Measurements from ENCODE around the gene CDYL. TPM values are rescaled to one million over a fixed set of nuclear protein-coding genes. Genes with fewer than 3 reads are reported as not detected.

Gene CDYL
- total RNA-seq, 1 experiment from 2014 or later = 41.6 TPM

DNA sequence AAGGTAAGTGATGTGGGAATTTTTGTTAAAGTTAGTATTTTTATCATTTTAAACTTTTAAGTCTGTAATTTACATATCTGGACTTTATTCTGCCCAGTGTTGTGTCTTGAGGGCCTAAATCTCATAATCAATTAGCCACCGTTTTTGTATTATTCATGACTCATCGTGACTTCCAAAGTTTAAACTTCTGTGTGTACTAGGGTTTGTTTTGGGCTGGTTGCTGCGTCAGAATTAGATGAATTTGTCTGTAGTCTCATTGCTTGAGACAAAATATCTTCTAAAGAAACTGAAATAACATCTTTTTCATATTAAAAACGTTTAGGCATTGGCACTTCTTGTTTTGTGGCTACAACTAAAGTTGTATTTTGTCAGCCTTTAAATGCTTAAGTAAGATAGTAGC is 41.3 kb downstream of the CDYL start:
- no peak for DNase-seq
- Mint-ChIP-seq H3K27ac (ENCODE audit: unreplicated experiment) (no peak overlapping the region), H3K9me3 (ENCODE audit: unreplicated experiment) (no peaks in the 10 kb centered on the region), H3K4me1 (ENCODE audit: low read depth, unreplicated experiment) (peaks cover 5% of the 10 kb centered on the region), H3K27me3 (ENCODE audit: insufficient read depth, unreplicated experiment) (no peaks in the 10 kb centered on the region), H3K36me3 (ENCODE audit: insufficient read depth, unreplicated experiment) (no peaks in the 10 kb centered on the region), H3K4me3 (ENCODE audit: unreplicated experiment) (no peak overlapping the region)
- TF ChIP-seq, protein P1, sequence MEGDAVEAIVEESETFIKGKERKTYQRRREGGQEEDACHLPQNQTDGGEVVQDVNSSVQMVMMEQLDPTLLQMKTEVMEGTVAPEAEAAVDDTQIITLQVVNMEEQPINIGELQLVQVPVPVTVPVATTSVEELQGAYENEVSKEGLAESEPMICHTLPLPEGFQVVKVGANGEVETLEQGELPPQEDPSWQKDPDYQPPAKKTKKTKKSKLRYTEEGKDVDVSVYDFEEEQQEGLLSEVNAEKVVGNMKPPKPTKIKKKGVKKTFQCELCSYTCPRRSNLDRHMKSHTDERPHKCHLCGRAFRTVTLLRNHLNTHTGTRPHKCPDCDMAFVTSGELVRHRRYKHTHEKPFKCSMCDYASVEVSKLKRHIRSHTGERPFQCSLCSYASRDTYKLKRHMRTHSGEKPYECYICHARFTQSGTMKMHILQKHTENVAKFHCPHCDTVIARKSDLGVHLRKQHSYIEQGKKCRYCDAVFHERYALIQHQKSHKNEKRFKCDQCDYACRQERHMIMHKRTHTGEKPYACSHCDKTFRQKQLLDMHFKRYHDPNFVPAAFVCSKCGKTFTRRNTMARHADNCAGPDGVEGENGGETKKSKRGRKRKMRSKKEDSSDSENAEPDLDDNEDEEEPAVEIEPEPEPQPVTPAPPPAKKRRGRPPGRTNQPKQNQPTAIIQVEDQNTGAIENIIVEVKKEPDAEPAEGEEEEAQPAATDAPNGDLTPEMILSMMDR (IDR thresholded peaks at IDR 0.05; ENCODE audit: insufficient read depth in 1 of 2, low read depth in 1 of 2, low read length in 1 of 2, severe bottlenecking in 1 of 2, unreplicated experiment in 1 of 2) = no peak
- no peak overlapping the region for H3K4me3 ChIP-seq (ENCODE audit: low read depth, low read length)
- H3K4me1 ChIP-seq = no peaks in the 10 kb centered on the region; the same call in 1 of the 2 replicates
- ChIA-PET POLR2A (no interaction called here), CTCF (interaction anchor here (0.6 to 0.8 kb wide), 2 partner anchors 13 to 339 kb away, joined by 3 to 5 read pairs; no protein-coding TSS in a partner anchor)
- no TSS peak for BruUV-seq (replicated peaks)
- intact Hi-C loops (cut with micrococcal nuclease; ENCODE audit: unreplicated experiment) = no loop called here
- no peaks in the 10 kb centered on the region for H3K36me3 ChIP-seq (ENCODE audit: control insufficient read depth, insufficient read depth, low read length)
- no peaks in the 10 kb centered on the region for H3K27me3 ChIP-seq (replicated peaks; ENCODE audit: control insufficient read depth, insufficient read depth, low read length)
- H3K9me3 ChIP-seq = no peaks in the 10 kb centered on the region

DNA sequence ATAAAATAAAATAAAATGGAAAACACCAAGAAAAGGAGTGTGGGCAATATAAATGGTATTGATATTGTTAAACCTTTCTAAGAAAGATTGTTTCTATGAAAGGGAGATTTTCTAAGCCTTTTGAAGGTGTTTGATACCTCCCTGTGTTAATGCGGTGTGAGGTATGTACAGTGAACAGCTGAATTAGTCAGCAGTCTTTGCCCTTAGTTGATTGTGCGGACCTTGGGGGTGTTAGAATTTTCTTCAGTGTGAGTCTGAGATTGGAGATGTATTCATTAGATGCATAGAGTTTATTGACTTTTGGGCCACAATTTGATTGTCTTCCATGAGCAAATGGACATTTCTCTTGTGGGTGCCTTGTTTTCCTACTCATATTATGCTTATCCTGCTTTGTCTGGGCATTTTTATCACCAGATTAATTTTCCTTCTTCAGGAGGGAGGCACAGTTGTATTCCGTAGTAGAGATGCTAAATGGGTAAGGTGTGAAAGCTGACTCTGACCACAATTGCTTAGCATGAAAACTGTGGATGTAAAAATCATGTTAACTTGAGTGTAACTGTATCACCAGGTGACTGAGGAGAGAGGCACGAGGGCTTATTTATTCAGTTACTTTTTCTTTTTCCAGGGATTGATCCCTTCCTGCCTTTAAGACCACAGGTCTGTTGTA is 42.2 kb downstream of the CDYL start:
- Mint-ChIP-seq H3K27ac (ENCODE audit: unreplicated experiment) (no peak overlapping the region), H3K4me3 (ENCODE audit: unreplicated experiment) (no peak overlapping the region), H3K36me3 (ENCODE audit: insufficient read depth, unreplicated experiment) (no peaks in the 10 kb centered on the region), H3K27me3 (ENCODE audit: insufficient read depth, unreplicated experiment) (no peaks in the 10 kb centered on the region), H3K4me1 (ENCODE audit: low read depth, unreplicated experiment) (peaks cover under 1% of the 10 kb centered on the region), H3K9me3 (ENCODE audit: unreplicated experiment) (no peaks in the 10 kb centered on the region)
- TF ChIP-seq, protein P1 (IDR thresholded peaks at IDR 0.05; ENCODE audit: insufficient read depth in 1 of 2, low read depth in 1 of 2, low read length in 1 of 2, severe bottlenecking in 1 of 2, unreplicated experiment in 1 of 2) = no peak
- CTCF ChIA-PET = no interaction called here
- Histone ChIP-seq H3K27me3 (replicated peaks; ENCODE audit: control insufficient read depth, insufficient read depth, low read length) (no peaks in the 10 kb centered on the region), H3K9me3 (no peaks in the 10 kb centered on the region), H3K4me1 (no peaks in the 10 kb centered on the region; the same call in 1 of the 2 replicates), H3K4me3 (ENCODE audit: low read depth, low read length) (no peak overlapping the region), H3K36me3 (ENCODE audit: control insufficient read depth, insufficient read depth, low read length) (no peaks in the 10 kb centered on the region)
- POLR2A ChIA-PET = no interaction called here
- no peak for DNase-seq
- BruUV-seq (replicated peaks) = no TSS peak
- intact Hi-C loops (cut with micrococcal nuclease; ENCODE audit: unreplicated experiment) = no loop called here

DNA sequence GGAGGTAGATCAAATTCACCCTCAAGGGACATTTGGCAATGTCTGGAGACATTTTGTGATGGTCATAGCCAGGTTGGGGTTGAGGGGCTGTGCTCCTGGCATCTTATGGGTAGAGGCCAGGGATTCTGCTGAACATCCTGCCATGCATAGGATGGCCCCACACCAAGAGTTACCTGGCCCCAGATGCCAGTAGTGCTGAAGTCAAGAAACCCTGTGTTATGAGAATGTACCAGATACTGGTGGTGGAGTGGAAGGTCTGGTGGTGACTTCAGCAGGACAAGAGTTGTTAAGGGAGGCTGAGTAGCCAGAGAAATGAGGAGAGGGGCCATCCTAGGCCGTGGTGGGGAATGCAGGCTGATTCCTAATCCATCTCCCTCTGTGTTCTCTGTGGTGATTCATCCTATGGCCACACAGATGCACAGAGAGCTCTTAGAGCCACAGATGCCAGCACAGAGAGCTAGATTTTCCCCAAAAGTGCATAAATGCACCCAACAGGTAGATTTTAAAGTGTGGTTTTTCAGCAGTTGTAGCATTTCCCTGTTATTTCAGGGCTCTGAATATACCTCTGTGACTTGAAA is 43.6 kb downstream of the CDYL start:
- no peak overlapping the region for H3K4me3 Mint-ChIP-seq (ENCODE audit: unreplicated experiment)
- no peak overlapping the region for H3K27ac Mint-ChIP-seq (ENCODE audit: unreplicated experiment)
- ChIA-PET CTCF (no interaction called here), POLR2A (no interaction called here)
- intact Hi-C loops (cut with micrococcal nuclease; ENCODE audit: unreplicated experiment) = no loop called here
- no peaks in the 10 kb centered on the region for H3K9me3 Mint-ChIP-seq (ENCODE audit: unreplicated experiment)
- H3K36me3 ChIP-seq (ENCODE audit: control insufficient read depth, insufficient read depth, low read length) = no peaks in the 10 kb centered on the region
- BruUV-seq (replicated peaks) = no TSS peak
- no peak overlapping the region for H3K4me3 ChIP-seq (ENCODE audit: low read depth, low read length)
- H3K9me3 ChIP-seq = no peaks in the 10 kb centered on the region
- H3K36me3 Mint-ChIP-seq (ENCODE audit: insufficient read depth, unreplicated experiment) = no peaks in the 10 kb centered on the region
- H3K4me1 ChIP-seq = no peaks in the 10 kb centered on the region; the same call in 1 of the 2 replicates
- no peaks in the 10 kb centered on the region for H3K27me3 Mint-ChIP-seq (ENCODE audit: insufficient read depth, unreplicated experiment)
- H3K27me3 ChIP-seq (replicated peaks; ENCODE audit: control insufficient read depth, insufficient read depth, low read length) = no peaks in the 10 kb centered on the region
- H3K4me1 Mint-ChIP-seq (ENCODE audit: low read depth, unreplicated experiment) = no peaks in the 10 kb centered on the region
- no peak for DNase-seq
- TF ChIP-seq, protein P1 (IDR thresholded peaks at IDR 0.05; ENCODE audit: insufficient read depth in 1 of 2, low read depth in 1 of 2, low read length in 1 of 2, severe bottlenecking in 1 of 2, unreplicated experiment in 1 of 2) = no peak
